HG02588 (cell line): ENCODE measurements around the gene GSDME.
A peak's percentile ranks its signal among the peaks of the same experiment; 100 is the strongest.
"Not testable (repeated sequence)": the region's sequence is repeated elsewhere in the genome, so short reads cannot be mapped to it uniquely, and the experiment has no call there.

Experiments
- ATAC-seq: cut with Tn5 transposase; IDR thresholded peaks from one replicate; pipeline ENCODE4 v1.9.1; 2021; ENCODE audit warnings: mild to moderate bottlenecking, moderate library complexity; ENCODE audit not compliant: unreplicated experiment

Gene GSDME

GRCh38 chr7:24757353-24758275 is at the start of gene GSDME:
Gene GSDME (minus strand): TSS chr7:24757464. CDS start chr7:24749774, 7,690 bp downstream.
- ATAC-seq: peak; percentile 62

- no peak for ATAC-seq
Measured at GRCh38 chr7:24802300-24802699, 45.0 kb upstream of the GSDME start.

DNA sequence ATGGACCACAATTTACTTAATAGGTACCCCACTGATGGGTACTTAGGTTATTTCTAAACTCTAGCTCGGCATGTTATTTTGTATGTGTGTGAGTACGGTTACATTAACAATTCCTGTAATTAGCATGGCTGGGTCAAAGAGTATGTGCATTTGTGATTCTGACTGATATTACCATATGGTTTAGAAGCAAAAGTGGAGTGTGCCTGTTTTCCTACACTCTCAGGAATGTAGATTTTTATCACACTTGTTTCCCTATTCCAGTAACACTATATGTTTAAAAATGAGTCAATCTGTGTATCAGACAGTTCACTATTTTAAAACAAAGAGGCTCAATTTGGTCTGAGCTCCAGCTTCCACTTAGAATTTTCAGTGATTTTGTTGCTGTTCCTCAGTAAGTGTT is 44.6 kb upstream of the GSDME start:
- ATAC-seq: no peak

DNA sequence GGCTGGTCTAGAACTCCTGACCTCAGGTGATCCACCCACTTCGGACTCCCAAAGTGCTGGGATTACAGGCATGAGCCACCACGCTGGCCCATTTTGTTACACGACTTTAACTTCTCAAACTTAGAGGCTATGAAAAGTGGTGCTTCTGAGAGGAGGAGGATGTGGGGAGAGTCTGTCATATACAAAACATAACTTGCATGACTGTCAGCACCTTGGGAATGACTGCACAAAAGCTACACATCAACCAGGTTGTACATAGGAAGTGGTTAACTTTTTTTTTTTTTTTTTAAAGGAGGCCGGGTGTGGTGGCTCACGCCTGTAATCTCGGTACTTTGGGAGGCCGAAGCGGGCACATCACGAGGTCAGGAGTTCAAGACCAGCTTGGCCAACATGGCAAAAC is 43.4 kb upstream of the GSDME start:
- ATAC-seq: no peak

DNA sequence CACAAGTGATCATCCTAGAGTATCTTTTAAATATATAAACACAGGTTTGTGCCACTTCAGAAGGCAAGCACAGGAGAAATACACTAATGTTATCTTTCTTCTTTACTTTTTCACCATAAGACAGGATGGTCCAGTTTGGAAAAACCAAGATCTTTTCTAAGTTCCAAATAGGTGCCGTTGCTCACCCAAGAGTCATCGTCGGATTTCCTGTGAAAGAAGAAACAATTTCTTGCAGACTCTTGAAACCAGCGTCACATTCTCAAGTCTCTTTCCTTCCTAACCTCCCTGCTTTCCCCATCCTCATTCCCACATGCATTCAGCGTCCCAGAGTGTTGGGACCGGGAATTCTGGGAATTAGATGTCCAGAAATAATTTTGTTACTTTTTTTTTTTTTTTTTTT is 42.8 kb upstream of the GSDME start:
- ATAC-seq: no peak

DNA sequence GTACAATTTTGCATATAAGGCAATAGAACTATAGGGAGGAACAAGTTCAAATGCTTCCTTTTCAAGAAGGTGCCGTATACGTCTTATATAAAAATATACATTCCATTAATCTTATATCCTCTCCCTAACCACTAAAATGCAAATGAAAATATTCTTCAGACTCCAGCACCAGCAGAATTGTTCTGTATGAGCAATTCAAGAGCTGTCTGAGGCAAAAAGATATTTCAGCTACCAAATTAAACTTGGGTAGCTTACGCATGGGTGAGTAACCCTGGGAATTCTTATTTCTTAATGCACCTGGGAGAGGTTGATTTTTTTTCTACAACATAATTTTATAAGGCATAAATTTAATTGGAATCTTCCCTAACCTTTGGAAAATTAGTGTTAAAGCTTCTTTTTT is 42.2 kb upstream of the GSDME start:
- no peak for ATAC-seq

DNA sequence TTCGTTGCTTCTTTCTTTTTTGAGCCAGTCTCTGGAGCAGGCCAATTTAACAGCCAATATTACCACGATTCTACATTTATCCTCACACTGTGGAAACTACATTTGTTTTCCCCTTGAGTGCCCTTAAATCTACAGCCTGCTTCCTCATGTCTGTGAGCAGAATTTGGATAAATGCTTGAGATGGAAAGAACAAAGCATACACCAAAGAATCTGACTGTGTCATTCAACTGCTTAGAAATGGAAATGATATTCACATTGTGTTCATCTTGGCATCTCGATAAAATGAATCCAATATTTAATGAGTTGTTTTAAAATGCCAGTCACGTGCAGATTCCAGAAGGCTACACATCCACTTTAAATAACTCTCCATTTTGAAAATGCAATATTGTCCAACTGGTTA is 41.0 kb upstream of the GSDME start:
- no peak for ATAC-seq

DNA sequence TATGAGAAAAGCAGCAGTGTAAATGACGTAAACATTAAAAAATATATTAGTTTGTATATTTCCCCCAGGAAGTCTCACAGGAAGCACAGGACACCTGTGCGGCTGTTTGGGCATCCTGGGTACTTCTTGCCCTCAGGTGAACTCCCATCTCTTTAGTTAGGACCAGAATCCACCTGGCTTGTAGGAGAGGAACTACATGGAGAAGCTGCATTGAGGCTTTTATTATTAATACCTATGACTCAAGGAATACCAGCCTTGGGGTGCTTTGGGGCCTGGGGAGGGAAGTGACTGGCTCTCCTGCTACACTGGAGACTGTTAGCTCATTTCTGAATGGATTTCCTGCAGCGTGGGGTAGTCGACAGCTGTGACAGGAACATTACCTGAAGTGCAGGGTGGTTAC is 40.0 kb upstream of the GSDME start:
- ATAC-seq: no peak

GRCh38 chr7:24795407-24795767 is 38.1 kb upstream of the GSDME start:
- no peak for ATAC-seq

DNA sequence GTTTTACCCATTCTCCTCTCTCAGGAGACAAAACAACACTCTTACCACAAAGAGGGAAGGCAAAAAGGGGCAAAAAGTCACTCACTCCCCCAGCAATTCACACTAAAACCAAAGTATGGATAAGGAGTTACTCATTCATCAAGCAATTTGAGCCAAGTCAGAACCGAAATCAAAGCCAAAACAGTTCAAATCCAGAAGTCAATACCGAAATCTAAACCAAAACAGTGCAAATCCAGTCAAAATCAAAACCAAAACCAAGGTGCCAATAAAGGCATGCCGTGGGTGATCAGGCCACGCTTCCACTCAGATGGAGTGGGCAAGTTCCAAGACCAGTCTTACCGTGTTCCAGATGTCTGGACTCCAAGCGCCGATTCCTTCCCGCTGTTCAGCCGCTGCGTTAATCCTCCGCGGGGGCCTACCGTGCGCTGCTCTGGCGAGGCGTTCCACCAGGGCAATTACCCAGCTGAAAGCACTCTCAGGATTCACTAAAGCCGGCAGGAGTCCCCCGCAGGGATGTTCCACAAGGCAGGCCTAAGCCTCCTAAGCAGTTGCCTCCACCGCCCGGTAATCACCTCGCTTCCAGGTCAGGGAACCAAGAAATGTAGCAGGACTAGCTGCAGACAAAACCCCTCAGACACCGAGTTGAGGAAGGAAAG is 37.6 kb upstream of the GSDME start:
- ATAC-seq: not testable (repeated sequence)

DNA sequence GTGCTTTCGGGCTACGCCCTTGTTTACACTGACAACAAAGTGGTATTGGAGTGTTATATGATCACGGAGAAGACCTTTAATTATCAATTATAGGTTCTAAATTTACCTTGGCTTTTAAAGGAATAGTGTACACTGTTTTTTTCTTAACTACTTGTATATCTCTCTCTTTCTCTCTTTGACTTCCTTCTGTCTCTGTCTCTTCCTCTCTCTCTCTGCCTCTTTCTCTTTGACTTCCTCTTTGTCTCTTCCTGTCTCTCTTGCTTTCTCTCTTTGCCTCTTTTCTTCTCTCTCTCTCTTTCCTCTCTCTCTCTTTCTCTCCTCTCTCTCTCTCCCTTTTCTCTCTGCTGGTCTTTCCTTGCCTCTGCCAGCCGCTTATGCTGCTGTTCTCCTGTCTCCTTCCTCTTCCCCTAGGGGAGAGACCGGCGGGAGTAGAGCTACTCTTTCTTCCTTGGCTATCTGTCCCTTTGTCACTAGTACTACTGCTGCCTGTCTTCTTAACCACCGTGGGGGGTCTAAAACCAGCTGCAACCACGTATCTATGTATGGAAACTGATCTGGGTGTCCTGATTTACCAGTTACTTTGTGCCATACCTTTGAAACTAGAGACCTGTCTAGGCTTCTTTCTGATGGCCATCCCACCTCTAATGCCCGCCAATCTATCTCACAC is 36.9 kb upstream of the GSDME start:
- no peak for ATAC-seq

DNA sequence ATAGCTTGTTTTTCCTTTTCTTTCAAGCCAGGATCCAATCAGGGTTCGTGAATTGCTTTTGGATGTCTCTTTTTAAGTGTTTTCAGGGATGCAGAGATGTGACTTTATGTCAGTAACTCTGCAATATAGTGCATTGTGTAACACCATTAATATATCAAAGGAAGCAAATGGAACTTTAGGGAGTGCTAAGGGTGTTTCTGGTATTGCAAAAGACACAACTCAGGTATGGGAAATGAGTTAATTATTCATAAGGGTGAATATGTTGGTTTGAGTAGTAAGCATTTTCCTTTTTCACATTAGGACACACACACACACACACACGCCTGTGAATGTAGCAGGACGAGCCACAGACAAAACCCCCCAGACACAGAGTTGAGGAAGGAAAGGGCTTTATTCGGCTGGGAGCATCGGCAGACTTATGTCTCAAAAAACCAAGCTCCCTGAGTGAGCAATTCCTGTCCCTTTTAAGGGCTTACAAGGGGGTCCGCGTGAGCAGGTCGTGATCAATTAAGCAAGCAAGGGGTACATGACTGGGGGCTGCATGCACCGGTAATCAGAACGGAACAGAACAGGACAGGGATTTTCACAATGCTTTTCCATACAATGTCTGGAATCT is 31.8 kb upstream of the GSDME start:
- ATAC-seq: no peak

DNA sequence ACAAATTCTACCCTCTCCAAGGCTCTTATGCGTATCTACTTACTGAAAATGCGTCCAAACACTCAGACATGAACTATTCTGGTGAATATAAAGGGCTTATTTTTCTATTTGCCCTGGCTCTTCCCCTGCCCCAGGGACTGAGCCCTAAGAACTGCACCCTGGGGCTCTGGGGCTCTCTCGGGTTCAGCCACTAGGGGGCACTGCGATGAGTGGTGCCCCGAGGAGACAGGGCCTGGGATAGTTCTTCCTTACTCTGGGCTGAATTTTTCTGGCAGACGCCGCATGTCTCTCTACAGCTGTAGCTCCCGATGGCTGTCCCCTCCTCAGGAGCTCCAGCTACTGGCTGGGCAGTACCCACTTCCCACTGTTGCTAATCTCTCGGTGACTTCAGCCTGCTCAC is 30.8 kb upstream of the GSDME start:
- ATAC-seq: no peak

- no peak for ATAC-seq
Measured at GRCh38 chr7:24786941-24787340, 29.7 kb upstream of the GSDME start.

DNA sequence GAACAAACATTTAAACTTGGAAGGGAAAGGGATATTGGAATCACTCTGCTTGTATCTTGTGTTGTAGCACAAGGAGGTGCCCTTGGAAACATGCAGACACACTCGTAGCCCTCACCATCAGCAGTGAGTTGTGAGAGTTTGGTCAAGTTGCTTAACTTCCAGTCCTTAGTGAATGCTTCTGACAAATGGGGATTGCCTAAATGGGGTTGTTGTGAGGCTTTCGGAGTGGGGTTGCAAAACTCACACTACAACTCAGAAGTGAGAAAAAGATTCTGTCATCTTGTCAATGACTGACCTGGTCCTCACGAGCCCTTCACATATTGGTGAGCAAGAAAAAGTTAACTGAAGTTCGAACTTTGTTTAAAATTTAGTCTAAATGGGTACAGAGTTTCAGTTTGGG is 29.0 kb upstream of the GSDME start:
- no peak for ATAC-seq

DNA sequence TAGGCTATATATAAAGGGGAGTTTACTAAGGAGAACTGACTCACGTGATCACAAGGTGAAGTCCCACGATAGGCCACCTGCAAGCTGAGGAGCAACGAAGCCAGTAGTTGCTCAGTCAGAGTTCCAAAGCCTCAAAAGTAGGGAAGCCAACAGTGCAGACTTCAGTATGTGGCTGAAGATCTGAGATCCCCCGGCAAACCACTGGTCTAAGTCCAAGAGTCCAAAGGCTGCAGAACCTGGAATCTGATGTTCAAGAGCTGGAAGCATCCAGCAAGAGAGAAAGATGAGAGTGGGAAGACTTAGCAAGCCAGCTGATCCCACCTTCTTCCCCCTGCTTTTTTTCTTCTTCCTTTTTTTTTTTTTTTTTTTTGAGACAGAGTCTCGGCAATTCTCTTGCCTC is 27.0 kb upstream of the GSDME start:
- ATAC-seq: no peak

GRCh38 chr7:24783698-24784097 is 26.4 kb upstream of the GSDME start:
- no peak for ATAC-seq

DNA sequence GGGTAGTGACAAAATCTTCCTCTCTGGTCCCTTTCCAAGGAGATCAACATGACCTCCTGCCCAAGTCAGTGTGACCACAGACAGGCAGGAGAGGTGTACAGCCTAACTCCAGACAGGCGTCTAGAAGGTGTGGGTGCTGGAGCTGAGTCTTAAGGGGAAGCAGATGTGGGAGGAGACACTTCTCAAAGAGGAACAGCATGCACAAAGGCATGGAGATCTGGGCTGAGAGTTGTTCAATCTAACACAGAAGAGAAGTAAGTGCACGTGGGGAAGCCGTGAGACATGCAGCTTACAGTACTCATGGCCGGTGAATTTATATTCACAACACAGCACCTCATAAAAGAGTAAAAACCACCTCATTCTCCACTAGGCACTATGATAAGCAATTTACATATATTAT is 23.8 kb upstream of the GSDME start:
- ATAC-seq: no peak

GRCh38 chr7:24779283-24779655 is 22.0 kb upstream of the GSDME start:
- no peak for ATAC-seq

DNA sequence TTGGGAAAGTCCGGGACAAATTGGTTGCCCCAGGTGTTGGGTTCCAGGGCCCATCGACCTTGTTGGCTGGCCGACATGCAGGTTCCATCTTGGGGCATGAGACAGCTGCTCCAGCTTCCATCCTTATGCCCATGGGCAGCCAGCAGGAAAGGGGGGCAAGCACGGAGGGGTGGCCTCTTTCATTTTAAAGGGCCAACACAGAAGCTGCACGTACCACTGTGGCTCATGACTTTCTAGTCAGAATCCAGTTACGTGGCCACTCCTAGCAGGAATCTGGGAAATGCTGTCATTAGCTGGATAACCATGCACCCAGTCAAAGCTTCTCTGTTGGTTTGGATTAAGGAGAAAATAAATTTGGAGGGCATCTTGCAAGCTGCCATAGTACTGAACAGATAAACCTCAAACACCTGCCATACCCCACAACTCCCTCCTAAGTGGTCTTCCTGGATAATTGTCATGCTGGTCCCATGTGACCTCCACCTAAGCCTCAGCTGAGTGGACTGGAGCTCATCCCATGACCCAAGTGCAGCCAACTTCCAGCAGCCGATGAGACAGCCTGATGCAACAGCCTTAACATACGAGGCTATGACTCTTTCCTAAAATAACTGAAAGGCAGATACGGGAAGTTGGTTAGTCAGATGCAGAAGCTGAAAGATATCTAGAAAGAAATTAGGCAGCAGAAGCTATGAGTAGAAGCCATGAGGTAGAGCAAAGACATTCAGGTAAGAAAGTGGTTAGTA is 21.4 kb upstream of the GSDME start:
- no peak for ATAC-seq

- ATAC-seq: no peak
Measured at GRCh38 chr7:24777806-24778205, 20.5 kb upstream of the GSDME start.
